AG09309 (cell line): Measurements from ENCODE around the gene RPL10.

ENCODE experiments used
- DNase-seq: peaks from one replicate; pipeline ENCODE4 v3.0.0-alpha.2; 2010; ENCODE audit warnings: low read depth
- H3K4me3 ChIP-seq: 2 replicates; pipeline ENCODE4 v1.5.1; 2011; ENCODE audit warnings: mild to moderate bottlenecking, low read depth, low read length, moderate library complexity; ENCODE audit not compliant: control insufficient read depth
- CTCF ChIP-seq: IDR thresholded peaks from 2 replicates; pipeline ENCODE4 v1.5.1; 2011; ENCODE audit warnings: mild to moderate bottlenecking, low read depth, low read length, inconsistent platforms; ENCODE audit not compliant: insufficient read depth, control insufficient read depth; ENCODE audit errors: missing control alignments

RPL10 gene

DNA sequence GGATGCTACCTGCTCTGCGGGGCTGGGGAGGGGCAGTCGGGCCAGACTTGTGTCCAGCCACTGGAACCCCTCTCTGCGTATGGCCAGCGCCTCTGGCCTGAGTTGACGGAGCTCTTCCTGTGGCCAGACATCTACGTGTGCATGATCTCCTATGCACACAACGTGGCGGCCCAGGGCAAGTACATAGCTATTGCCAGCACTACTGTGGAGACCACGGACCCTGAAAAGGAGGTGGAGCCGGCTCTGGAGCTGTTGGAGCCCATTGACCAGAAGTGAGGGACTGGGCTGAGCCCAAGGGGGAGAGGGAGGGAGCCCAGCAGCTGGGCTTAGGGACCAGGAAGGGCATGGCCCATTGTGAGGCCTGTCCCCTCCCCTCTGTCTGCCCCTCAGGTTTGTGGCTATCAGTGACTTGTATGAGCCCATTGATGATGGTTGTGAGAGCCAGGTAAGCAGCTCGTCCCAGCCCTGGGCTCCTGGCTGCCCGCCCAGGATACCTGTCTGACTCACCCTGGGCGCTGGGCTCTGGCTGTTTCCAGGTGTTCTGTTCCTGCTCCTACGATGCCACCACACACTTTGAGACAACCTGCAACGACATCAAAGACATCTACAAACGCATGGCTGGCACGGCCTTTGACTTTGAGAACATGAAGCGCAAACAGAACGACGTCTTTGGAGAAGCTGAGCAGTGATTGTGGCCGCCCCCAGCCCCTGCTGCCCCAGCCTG lies 44.0 kb downstream of the RPL10 start:
- TF ChIP-seq CTCF, result no peak

DNA sequence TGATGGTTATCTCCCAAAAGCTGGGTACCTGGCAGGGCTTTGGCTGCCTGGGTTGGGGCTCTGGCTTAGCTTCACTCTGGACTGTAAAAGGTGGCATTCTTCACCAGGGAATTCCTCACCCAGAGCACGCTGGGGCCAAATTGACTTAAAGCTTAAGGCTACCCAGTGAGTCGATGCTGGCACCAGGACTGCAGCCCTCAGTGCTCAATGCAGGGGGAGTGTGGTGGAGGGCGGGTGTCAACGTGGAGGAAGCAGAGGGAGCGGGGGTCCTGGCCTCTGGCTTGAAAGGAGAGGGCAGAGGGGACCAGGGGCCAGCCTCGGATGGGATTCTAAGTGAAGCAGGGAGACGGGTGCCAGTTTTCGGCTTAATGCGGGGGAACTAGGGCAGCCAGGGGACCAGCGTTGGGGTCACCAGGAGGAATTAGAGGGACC lies 45.3 kb downstream of the RPL10 start:
- no peak for TF ChIP-seq CTCF
- H3K4me3 ChIP-seq, result peak overlapping the region; percentile 38
- DNase-seq, result no peak

More for the DNA sequence above, 44.0 kb downstream of the RPL10 start:
- H3K4me3 ChIP-seq, result no peak overlapping the region
- DNase-seq, result no peak

DNA sequence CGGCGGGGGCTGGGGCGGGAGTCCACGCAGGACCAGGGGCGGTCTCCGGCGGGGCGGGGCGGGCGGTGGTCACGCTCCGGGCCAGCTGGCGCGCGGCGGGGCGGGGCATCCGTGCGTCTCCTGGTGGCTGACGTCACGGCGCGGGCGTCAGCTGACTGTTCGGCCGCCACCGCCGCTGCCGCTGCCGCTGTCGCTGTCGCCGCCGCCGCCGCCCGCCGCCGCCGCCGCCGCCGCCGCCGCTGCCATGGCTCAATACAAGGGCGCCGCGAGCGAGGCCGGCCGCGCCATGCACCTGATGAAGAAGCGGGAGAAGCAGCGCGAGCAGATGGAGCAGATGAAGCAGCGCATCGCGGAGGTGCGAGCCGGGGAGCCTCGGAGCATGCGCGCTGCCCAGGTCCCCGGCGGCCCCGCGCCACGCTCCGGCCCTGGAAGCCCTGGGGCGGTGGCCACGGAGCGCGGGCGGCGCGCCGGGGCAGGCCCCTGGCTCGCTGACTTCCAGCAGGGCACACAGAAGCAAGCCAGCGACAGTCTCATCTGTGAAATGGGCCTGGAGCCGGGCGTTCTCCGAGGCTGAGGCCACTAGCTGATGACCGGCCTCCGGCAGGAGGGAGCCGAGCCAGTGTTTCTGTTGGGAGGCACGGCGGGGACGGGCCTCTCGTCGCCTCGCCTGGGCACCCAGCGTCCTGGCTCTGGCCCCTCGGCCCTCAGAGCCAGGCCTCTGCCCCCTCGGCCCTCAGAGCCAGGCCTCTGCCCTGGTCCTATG lies 46.0 kb downstream of the RPL10 start, which contains the start of gene FAM50A:
Gene FAM50A, plus strand, starts transcription at position 150 of the 763 bp plus-strand sequence. Its CDS starts 95 bp downstream, at position 245.
- no peak for DNase-seq
- no peak for TF ChIP-seq CTCF
- H3K4me3 ChIP-seq, result peak within 1 kb of the TSS; percentile 56

DNA sequence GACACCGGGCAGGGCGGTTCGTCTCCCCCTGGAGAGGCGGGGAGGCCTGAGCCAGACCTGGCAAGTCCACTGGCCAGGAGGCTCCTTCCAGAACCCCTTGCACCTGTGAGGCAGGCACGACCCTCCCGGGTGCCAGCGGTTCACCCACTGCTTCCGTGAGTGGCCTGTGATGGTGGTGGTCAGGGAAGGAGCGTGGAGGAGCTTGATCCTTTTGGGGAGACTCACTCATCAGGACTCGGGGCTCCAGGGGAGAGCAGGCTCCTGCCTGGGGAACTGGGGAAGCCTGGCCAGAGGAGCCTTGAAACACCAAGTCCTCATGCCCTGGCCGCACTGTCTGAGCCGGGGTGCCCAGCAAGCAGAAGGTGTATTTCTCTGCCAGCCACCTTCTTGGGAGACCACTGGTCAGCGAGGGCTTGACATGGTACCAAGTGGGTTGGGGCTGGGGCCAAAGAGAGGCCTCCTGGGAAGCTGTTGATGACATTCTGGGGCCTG lies 46.6 kb downstream of the RPL10 start:
- TF ChIP-seq CTCF, result no peak
- no peak for DNase-seq
- H3K4me3 ChIP-seq, result peak overlapping the region; percentile 56

DNA sequence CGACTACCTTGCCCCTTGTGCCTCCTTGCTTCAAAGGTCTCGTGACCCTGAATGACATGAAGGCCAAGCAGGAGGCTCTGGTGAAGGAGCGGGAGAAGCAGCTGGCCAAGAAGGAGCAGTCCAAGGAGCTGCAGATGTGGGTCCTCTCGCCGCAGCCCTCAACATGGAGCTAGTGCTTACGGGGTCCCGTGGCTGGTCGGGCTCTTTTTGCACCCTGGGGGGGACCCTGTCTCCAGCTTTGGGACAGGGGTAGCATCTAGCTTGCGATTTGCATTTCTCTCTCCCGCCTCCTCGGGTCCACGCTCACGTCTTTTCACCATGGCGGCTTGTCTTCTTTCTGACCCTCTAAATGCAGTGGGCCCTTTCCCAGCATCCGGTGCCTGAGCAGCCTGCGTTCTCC lies 47.6 kb downstream of the RPL10 start:
- no peak for TF ChIP-seq CTCF
- DNase-seq, result no peak
- H3K4me3 ChIP-seq, result no peak overlapping the region

DNA sequence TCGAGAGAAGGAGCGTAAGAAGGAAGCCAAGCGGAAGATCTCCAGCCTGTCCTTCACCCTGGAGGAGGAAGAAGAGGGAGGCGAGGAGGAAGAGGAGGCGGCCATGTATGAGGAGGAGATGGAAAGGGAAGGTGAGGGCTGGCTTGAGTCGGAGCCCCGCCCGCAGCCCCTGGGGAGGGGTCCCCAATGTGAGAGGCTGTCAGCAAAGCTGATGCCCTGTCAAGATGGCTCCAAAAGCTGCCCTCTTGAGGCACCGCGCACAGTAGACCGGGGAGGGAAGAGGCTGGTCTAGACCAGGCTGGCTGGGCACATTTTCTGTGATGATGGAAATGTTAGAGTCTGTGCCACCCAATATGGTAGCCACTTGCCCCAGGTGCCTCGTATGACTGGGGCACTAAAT lies 48.3 kb downstream of the RPL10 start:
- no peak for DNase-seq
- no peak overlapping the region for H3K4me3 ChIP-seq
- no peak for TF ChIP-seq CTCF
